HCT116 (cell line): ENCODE measurements around the gene COBLL1. TPM values are rescaled to one million over a fixed set of nuclear protein-coding genes. Genes with fewer than 3 reads are reported as not detected.

ENCODE experiments used
- ATAC-seq: fragments of 200-7000 bp; cut with Tn5 transposase; 2 replicates; pipeline ENCODE4 v1.9.1; 2020; ENCODE audit warnings: mild to moderate bottlenecking, moderate library complexity
- BruUV-seq: library from RNA; stranded (reverse); fragments of 400-500 nt; replicated peaks from 2 replicates; lab custom pipeline; 2021; lab: Mats Ljungman, UMichigan
- CTCF ChIA-PET: fragments of 300-600 bp; sonication (Branson Sonifier 250); formaldehyde crosslinking; loops from one replicate; lab custom pipeline; 2021; ENCODE audit warnings: antibody characterized with exemption; lab: Charles Lee
- POLR2A ChIA-PET: fragments of 300-600, 350-600 bp; sonication (Branson Sonifier 250); formaldehyde crosslinking; loops from one replicate; lab custom pipeline; 2021; ENCODE audit warnings: antibody characterized with exemption; lab: Charles Lee
- RAD21 ChIA-PET, 2 experiments: fragments of 300-600 bp; sonication (Branson Sonifier 250); formaldehyde crosslinking; loops; one replicate each; lab custom pipeline; 2023; ENCODE audit warnings: low total read pairs in 2 of 2; ENCODE audit not compliant: uncharacterized antibody in 2 of 2, unreplicated experiment in 2 of 2, low non-redundant PET in 1 of 2; lab: Charles Lee
- DNase-seq: peaks from one replicate; pipeline ENCODE4 v3.0.0-alpha.2; 2010; ENCODE audit warnings: low read depth, low spot score
- H2AFZ ChIP-seq: fragments of 200-600 bp; shearing (Covaris generic), sonication (generic); 2 replicates; pipeline ENCODE4 v1.6.1; 2017; ENCODE audit warnings: low read depth, mixed run types, mixed read lengths, antibody characterized with exemption, low read length; ENCODE audit not compliant: poor library complexity, severe bottlenecking
- H3K27ac ChIP-seq: 2 replicates; pipeline ENCODE4 v1.5.1; 2012; ENCODE audit warnings: low read depth, low read length
- H3K27me3 ChIP-seq: fragments of 200-600 bp; sonication (generic); 2 replicates; pipeline ENCODE4 v1.6.1; 2016; ENCODE audit warnings: mixed run types, low read length, mixed read lengths; ENCODE audit not compliant: insufficient read depth
- H3K36me3 ChIP-seq, 2 experiments: fragments of 200-500 bp in 1 of 2; fragments of 200-600 bp in 1 of 2; sonication (Bioruptor generic) in 1 of 2; sonication (generic) in 1 of 2; 2 replicates each; pipeline versions ENCODE4 v1.5.1 to v1.6.1; 2014 to 2016; ENCODE audit warnings: low read length in 2 of 2, inconsistent platforms in 1 of 2, mixed read lengths in 1 of 2, mixed run types in 1 of 2; ENCODE audit not compliant: insufficient read depth in 2 of 2, control insufficient read depth in 1 of 2
- H3K4me1 ChIP-seq, 2 experiments: fragments of 200-600 bp in 1 of 2; sonication (generic) in 1 of 2; 2 replicates each; pipeline versions ENCODE4 v1.5.1 to v1.6.1; 2012 to 2017; ENCODE audit warnings: low read length in 2 of 2, inconsistent platforms in 1 of 2, mild to moderate bottlenecking in 1 of 2, mixed read lengths in 1 of 2, mixed run types in 1 of 2, moderate library complexity in 1 of 2; ENCODE audit not compliant: insufficient read depth in 2 of 2, control insufficient read depth in 1 of 2
- H3K4me2 ChIP-seq: fragments of 200-600 bp; sonication (generic); 2 replicates; pipeline ENCODE4 v1.6.1; 2017; ENCODE audit warnings: mixed run types, low read length, mixed read lengths
- H3K4me3 ChIP-seq, 2 experiments: fragments of 200-600 bp in 1 of 2; sonication (generic) in 1 of 2; replicated peaks in 1 of 2; 2 replicates each; pipeline ENCODE4 v1.5.1; 2011 to 2016; ENCODE audit warnings: low read length in 2 of 2, control low read depth in 1 of 2, low read depth in 1 of 2, mild to moderate bottlenecking in 1 of 2, mixed read lengths in 1 of 2, mixed run types in 1 of 2
- H3K79me2 ChIP-seq: fragments of 200-600 bp; sonication (generic); 2 replicates; pipeline ENCODE4 v1.6.1; 2017; ENCODE audit warnings: mild to moderate bottlenecking, mixed run types, low read length, moderate library complexity, mixed read lengths; ENCODE audit not compliant: insufficient read depth
- H3K9ac ChIP-seq: fragments of 200-600 bp; sonication (generic); 2 replicates; pipeline ENCODE4 v1.6.1; 2016; ENCODE audit warnings: low read length, mixed read lengths
- H3K9me2 ChIP-seq: fragments of 200-600 bp; sonication (generic), shearing (Covaris generic); 2 replicates; pipeline ENCODE4 v1.6.1; 2017; ENCODE audit warnings: mixed run types, mild to moderate bottlenecking, moderate library complexity; ENCODE audit not compliant: insufficient read depth
- H3K9me3 ChIP-seq, 2 experiments: fragments of 200-500 bp in 1 of 2; fragments of 200-600 bp in 1 of 2; sonication (Bioruptor generic) in 1 of 2; sonication (generic) in 1 of 2; 2 replicates each; pipeline ENCODE4 v1.6.1; 2014 to 2017; ENCODE audit warnings: low read length in 2 of 2, mixed read lengths in 2 of 2, inconsistent platforms in 1 of 2, low read depth in 1 of 2, mild to moderate bottlenecking in 1 of 2, mixed run types in 1 of 2, moderate library complexity in 1 of 2; ENCODE audit not compliant: control insufficient read depth in 1 of 2, insufficient read depth in 1 of 2
- H4K20me1 ChIP-seq: fragments of 200-600 bp; sonication (generic), shearing (Covaris generic); 2 replicates; pipeline ENCODE4 v1.6.1; 2017; ENCODE audit warnings: mixed run types, mild to moderate bottlenecking, moderate library complexity; ENCODE audit not compliant: insufficient read depth
- CBX3 ChIP-seq: IDR thresholded peaks from 2 replicates; pipeline ENCODE4 v1.6.1; 2012; ENCODE audit warnings: low read depth
- CEBPB ChIP-seq: IDR thresholded peaks from 2 replicates; pipeline ENCODE4 v1.6.1; 2012; ENCODE audit warnings: low read depth
- CTCF ChIP-seq, 3 experiments: fragments of 200-600 bp in 1 of 3; sonication (generic) in 1 of 3; IDR thresholded peaks in 2 of 3; conservative IDR thresholded peaks in 1 of 3; 2 replicates each; pipeline ENCODE4 v1.5.1; 2012 to 2017; ENCODE audit warnings: low read depth in 2 of 3, low read length in 2 of 3, antibody characterized with exemption in 1 of 3, borderline replicate concordance in 1 of 3, control low read depth in 1 of 3, mild to moderate bottlenecking in 1 of 3, mixed read lengths in 1 of 3, mixed run types in 1 of 3, moderate library complexity in 1 of 3; ENCODE audit not compliant: insufficient read depth in 1 of 3
- EGR1 ChIP-seq: IDR thresholded peaks from 2 replicates; pipeline ENCODE4 v1.6.1; 2012; ENCODE audit warnings: low read depth
- ELF1 ChIP-seq: IDR thresholded peaks from 2 replicates; pipeline ENCODE4 v1.6.1; 2012; ENCODE audit warnings: low read depth, borderline replicate concordance
- EZH2 ChIP-seq: fragments of 200-600 bp; sonication (generic); IDR thresholded peaks from 2 replicates; pipeline ENCODE4 v1.6.1; 2017; ENCODE audit warnings: antibody characterized with exemption, mixed run types
- EZH2phosphoT487 ChIP-seq: fragments of 200-600 bp; IDR thresholded peaks from 2 replicates; pipeline ENCODE4 v1.6.1; 2018; ENCODE audit warnings: antibody characterized with exemption, borderline replicate concordance
- FOSL1 ChIP-seq: IDR thresholded peaks from 2 replicates; pipeline ENCODE4 v1.6.1; 2012; ENCODE audit warnings: low read depth
- MAX ChIP-seq: IDR thresholded peaks from 2 replicates; pipeline ENCODE4 v1.6.1; 2012
- POLR2A ChIP-seq: IDR thresholded peaks from 2 replicates; pipeline ENCODE4 v1.7.0; 2011; ENCODE audit warnings: borderline replicate concordance; ENCODE audit not compliant: insufficient read depth, insufficient read length; ENCODE audit errors: extremely low read depth
- POLR2AphosphoS5 ChIP-seq: IDR thresholded peaks from 2 replicates; pipeline ENCODE4 v1.6.1; 2011; ENCODE audit warnings: mild to moderate bottlenecking, low read depth, low read length, moderate library complexity
- RAD21 ChIP-seq: IDR thresholded peaks from 2 replicates; pipeline ENCODE4 v1.6.1; 2012; ENCODE audit warnings: low read depth, mild to moderate bottlenecking
- REST ChIP-seq: IDR thresholded peaks from 2 replicates; pipeline ENCODE4 v1.6.1; 2012; ENCODE audit warnings: low read depth
- SIN3A ChIP-seq: IDR thresholded peaks from 2 replicates; pipeline ENCODE4 v1.6.1; 2012; ENCODE audit warnings: low read depth
- SP1 ChIP-seq: IDR thresholded peaks from 2 replicates; pipeline ENCODE4 v1.6.1; 2012; ENCODE audit warnings: low read depth
- SRF ChIP-seq: IDR thresholded peaks from 2 replicates; pipeline ENCODE4 v1.6.1; 2012; ENCODE audit warnings: low read depth
- TCF7L2 ChIP-seq: IDR thresholded peaks from 2 replicates; pipeline ENCODE4 v1.7.0; 2011; ENCODE audit warnings: borderline replicate concordance, inconsistent platforms; ENCODE audit not compliant: insufficient read depth, insufficient read length; ENCODE audit errors: extremely low read depth
- ZBTB33 ChIP-seq: IDR thresholded peaks from 2 replicates; pipeline ENCODE4 v1.6.1; 2011; ENCODE audit warnings: mild to moderate bottlenecking, low read length, moderate library complexity; ENCODE audit not compliant: insufficient replicate concordance; ENCODE audit errors: extremely low read depth
- ZFX ChIP-seq: fragments of 450-650 bp; IDR thresholded peaks from 2 replicates; pipeline ENCODE4 v1.6.1; 2017
- intact Hi-C: fragments of 100-400 bp; cut with micrococcal nuclease; formaldehyde crosslinking; loops from 2 replicates; pipeline ENCODE4 v1.10.0; 2022
- total RNA-seq: library from RNA; stranded (reverse); gene quantifications from one replicate; pipeline ENCODE4 v1.2.1, GENCODE V29; 2021; ENCODE audit not compliant: unreplicated experiment
- TF ChIP-seq, protein P1 (sequence below): IDR thresholded peaks from 2 replicates; pipeline ENCODE4 v1.6.1; 2012

The COBLL1 gene
- total RNA-seq, 1 experiment from 2014 or later = 3.6 TPM

DNA sequence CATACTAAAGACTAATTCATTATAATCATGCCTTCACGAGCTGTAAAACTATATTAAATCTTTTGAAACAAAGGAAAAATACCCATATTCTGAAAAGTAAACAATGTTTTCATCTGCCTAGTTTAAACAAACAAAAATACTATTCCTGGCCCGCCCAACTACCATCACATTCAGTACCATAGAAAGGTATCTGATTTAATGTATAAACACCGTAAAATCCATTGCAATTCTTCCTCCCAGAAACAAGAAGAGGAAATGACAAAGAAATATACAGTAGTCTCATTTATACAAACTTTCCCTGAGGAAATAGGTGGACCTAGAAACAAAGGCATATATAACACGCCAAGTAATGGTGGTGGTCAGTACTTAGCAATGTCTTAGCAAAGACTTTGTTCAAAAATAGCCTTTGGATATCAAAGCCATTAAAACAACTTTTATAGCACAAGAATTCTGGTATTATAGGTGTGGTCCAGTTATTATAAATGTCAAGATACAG, 71.2 kb downstream of the COBLL1 start:
- POLR2A ChIA-PET = no interaction called here

More for the DNA sequence above, 71.2 kb downstream of the COBLL1 start:
- CTCF ChIA-PET = interaction anchor here (1.1 kb wide), 1 partner anchor 72 kb away, joined by 3 read pairs; no protein-coding TSS in a partner anchor
- H3K79me2 ChIP-seq = no peaks in the 10 kb centered on the region
- TF ChIP-seq EGR1 (no peak), ZFX (no peak), MAX (no peak), SP1 (no peak), RAD21 (no peak), POLR2A (no peak), CBX3 (no peak), TCF7L2 (no peak), REST (no peak), ZBTB33 (no peak), SIN3A (no peak), ELF1 (no peak), FOSL1 (no peak), CTCF (IDR thresholded peaks at IDR 0.05 in 2 of 3, conservative IDR thresholded peaks at IDR 0.05 in 1 of 3; ENCODE audit: borderline replicate concordance in 1 of 3, insufficient read depth in 1 of 3, low read depth in 2 of 3, low read length in 2 of 3) (no peak), POLR2AphosphoS5 (no peak), CEBPB (no peak), EZH2phosphoT487 (no peak), SRF (no peak), EZH2 (no peak)
- TF ChIP-seq, protein P1, sequence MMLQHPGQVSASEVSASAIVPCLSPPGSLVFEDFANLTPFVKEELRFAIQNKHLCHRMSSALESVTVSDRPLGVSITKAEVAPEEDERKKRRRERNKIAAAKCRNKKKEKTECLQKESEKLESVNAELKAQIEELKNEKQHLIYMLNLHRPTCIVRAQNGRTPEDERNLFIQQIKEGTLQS = no peak
- TF ChIP-seq, all 23 proteins: peak for 0
- Histone ChIP-seq H3K36me3 (no peaks in the 10 kb centered on the region), H3K27ac (no peak overlapping the region), H4K20me1 (no peaks in the 10 kb centered on the region), H3K9me2 (no peaks in the 10 kb centered on the region), H3K9ac (no peak overlapping the region), H3K9me3 (no peaks in the 10 kb centered on the region), H3K4me2 (no peak overlapping the region), H3K4me1 (no peaks in the 10 kb centered on the region), H3K27me3 (no peaks in the 10 kb centered on the region), H2AFZ (no peak overlapping the region), H3K4me3 (no peak overlapping the region)
- DNase-seq = no peak
- RAD21 ChIA-PET = no interaction called here
- no TSS peak for BruUV-seq
- ATAC-seq = no peak
- intact Hi-C loops = no loop called here
